Measurements from ENCODE around the gene MTCH1.

Gene MTCH1

GRCh38 chr6:36985808-36986703 is at the start of gene MTCH1:
MTCH1 (minus strand) TSS chr6:36986196; CDS start chr6:36986173, 23 bp downstream.
- peak; percentile 65 to 84 for DNase-seq (ENCODE audit: low read depth in 2 of 2)

GRCh38 chr6:37033819-37034795 is 48.1 kb upstream of the MTCH1 start:
- no peak for DNase-seq (ENCODE audit: low read depth in 2 of 2)

GRCh38 chr6:37033255-37033654 is 47.3 kb upstream of the MTCH1 start:
- DNase-seq (ENCODE audit: low read depth in 2 of 2): no peak

- DNase-seq (ENCODE audit: low read depth in 2 of 2): no peak
Observed at GRCh38 chr6:37032239-37032638, 46.2 kb upstream of the MTCH1 start.

- DNase-seq (ENCODE audit: low read depth in 2 of 2): no peak
Observed at GRCh38 chr6:37030599-37030998, 44.6 kb upstream of the MTCH1 start.

- DNase-seq (ENCODE audit: low read depth in 2 of 2): no peak
Observed at GRCh38 chr6:37029249-37029971, 43.4 kb upstream of the MTCH1 start.

GRCh38 chr6:37027811-37028469 is 41.9 kb upstream of the MTCH1 start:
- no peak for DNase-seq (ENCODE audit: low read depth in 2 of 2)

GRCh38 chr6:37027036-37027720 is 41.2 kb upstream of the MTCH1 start:
- no peak for DNase-seq (ENCODE audit: low read depth in 2 of 2)

- DNase-seq (ENCODE audit: low read depth in 2 of 2): no peak
Observed at GRCh38 chr6:37025621-37026466, 39.8 kb upstream of the MTCH1 start.

- no peak for DNase-seq (ENCODE audit: low read depth in 2 of 2)
Observed at GRCh38 chr6:37024656-37025337, 38.8 kb upstream of the MTCH1 start.

GRCh38 chr6:37022135-37022863 is 36.3 kb upstream of the MTCH1 start:
- DNase-seq (ENCODE audit: low read depth in 2 of 2): no peak

GRCh38 chr6:37021356-37022129 is 35.5 kb upstream of the MTCH1 start:
- DNase-seq (ENCODE audit: low read depth in 2 of 2): peak; percentile 38 to 54

GRCh38 chr6:37020812-37021211 is 34.8 kb upstream of the MTCH1 start:
- no peak for DNase-seq (ENCODE audit: low read depth in 2 of 2)

GRCh38 chr6:37020381-37020780 is 34.4 kb upstream of the MTCH1 start:
- DNase-seq (ENCODE audit: low read depth in 2 of 2): no peak

GRCh38 chr6:37019065-37019450 is 33.1 kb upstream of the MTCH1 start:
- DNase-seq (ENCODE audit: low read depth in 2 of 2): no peak

- DNase-seq (ENCODE audit: low read depth in 2 of 2): peak; percentile 74 to 76
Observed at GRCh38 chr6:37018198-37019064, 32.4 kb upstream of the MTCH1 start.
